Activated naive CD8-positive, alpha-beta T cell treated with anti-CD3 and anti-CD28 coated beads, Interleukin-2, amount 50 U/mL, for 24 hours (primary cell): Measurements from ENCODE around the gene CD8B.
"Not testable (repeated sequence)": the region's sequence is repeated elsewhere in the genome, so short reads cannot be mapped to it uniquely, and the experiment has no call there.

Experiments
- ATAC-seq: fragments of 150-1000 bp; cut with Tn5 transposase; one replicate; pipeline ENCODE4 v1.10.0; 2021
- DNase-seq: peaks from one replicate; pipeline ENCODE4 v3.0.0; 2021
- H3K27ac Mint-ChIP-seq: one replicate; pipeline ENCODE4 v1.8.0; 2021; ENCODE audit warnings: mild to moderate bottlenecking, mixed read lengths
- H3K27me3 Mint-ChIP-seq: one replicate; pipeline ENCODE4 v1.8.0; 2021; ENCODE audit warnings: mixed read lengths
- H3K36me3 Mint-ChIP-seq: one replicate; pipeline ENCODE4 v1.8.0; 2021; ENCODE audit warnings: low read depth, mixed read lengths
- H3K4me1 Mint-ChIP-seq: one replicate; pipeline ENCODE4 v1.8.0; 2021; ENCODE audit warnings: mixed read lengths
- H3K4me3 Mint-ChIP-seq: one replicate; pipeline ENCODE4 v1.8.0; 2021; ENCODE audit warnings: mild to moderate bottlenecking, moderate library complexity, mixed read lengths
- H3K9me3 Mint-ChIP-seq: one replicate; pipeline ENCODE4 v1.8.0; 2021; ENCODE audit warnings: mixed read lengths

Gene CD8B

GRCh38 chr2:86861628-86862379, at the start of gene CD8B:
Gene CD8B (minus strand): TSS chr2:86861886. CDS start chr2:86861865, 21 bp downstream.
- DNase-seq, H3K36me3 Mint-ChIP-seq, H3K9me3 Mint-ChIP-seq, H3K27me3 Mint-ChIP-seq: not testable (repeated sequence)
- peak; percentile 9 for ATAC-seq
- peaks cover 29% of the 10 kb centered on the region for H3K4me1 Mint-ChIP-seq
- peak within 1 kb of the TSS; percentile 96 for H3K27ac Mint-ChIP-seq
- H3K4me3 Mint-ChIP-seq, result peak within 1 kb of the TSS; percentile 91

- not testable (repeated sequence) for H3K4me3 Mint-ChIP-seq, H3K27ac Mint-ChIP-seq, H3K36me3 Mint-ChIP-seq, H3K9me3 Mint-ChIP-seq, DNase-seq, H3K27me3 Mint-ChIP-seq, H3K4me1 Mint-ChIP-seq, ATAC-seq
Observed at GRCh38 chr2:86905868-86906267, 44.2 kb upstream of the CD8B start.

- H3K4me1 Mint-ChIP-seq, H3K4me3 Mint-ChIP-seq, H3K9me3 Mint-ChIP-seq, DNase-seq, H3K27me3 Mint-ChIP-seq, H3K36me3 Mint-ChIP-seq, ATAC-seq, H3K27ac Mint-ChIP-seq: not testable (repeated sequence)
Observed at GRCh38 chr2:86900687-86901086, 39.0 kb upstream of the CD8B start.

GRCh38 chr2:86886026-86886425, 24.3 kb upstream of the CD8B start:
- ATAC-seq, H3K27me3 Mint-ChIP-seq, H3K4me3 Mint-ChIP-seq, H3K36me3 Mint-ChIP-seq, H3K9me3 Mint-ChIP-seq, H3K4me1 Mint-ChIP-seq, DNase-seq, H3K27ac Mint-ChIP-seq: not testable (repeated sequence)

- H3K27ac Mint-ChIP-seq, DNase-seq, ATAC-seq, H3K9me3 Mint-ChIP-seq, H3K4me3 Mint-ChIP-seq, H3K36me3 Mint-ChIP-seq, H3K4me1 Mint-ChIP-seq, H3K27me3 Mint-ChIP-seq: not testable (repeated sequence)
Observed at GRCh38 chr2:86882865-86883264, 21.2 kb upstream of the CD8B start.

- H3K4me1 Mint-ChIP-seq, H3K36me3 Mint-ChIP-seq, H3K4me3 Mint-ChIP-seq, H3K9me3 Mint-ChIP-seq, ATAC-seq, DNase-seq, H3K27ac Mint-ChIP-seq, H3K27me3 Mint-ChIP-seq: not testable (repeated sequence)
Observed at GRCh38 chr2:86882118-86882665, 20.5 kb upstream of the CD8B start.

GRCh38 chr2:86878986-86879385, 17.3 kb upstream of the CD8B start:
- H3K9me3 Mint-ChIP-seq, H3K27ac Mint-ChIP-seq, DNase-seq, H3K4me3 Mint-ChIP-seq, H3K36me3 Mint-ChIP-seq, ATAC-seq, H3K27me3 Mint-ChIP-seq: not testable (repeated sequence)
- H3K4me1 Mint-ChIP-seq, result peaks cover 17% of the 10 kb centered on the region

- H3K27ac Mint-ChIP-seq, DNase-seq, H3K9me3 Mint-ChIP-seq, H3K27me3 Mint-ChIP-seq, H3K36me3 Mint-ChIP-seq, H3K4me3 Mint-ChIP-seq: not testable (repeated sequence)
- ATAC-seq, result peak; percentile 89
- H3K4me1 Mint-ChIP-seq, result peaks cover 16% of the 10 kb centered on the region
Observed at GRCh38 chr2:86870941-86871340, 9.3 kb upstream of the CD8B start.

- not testable (repeated sequence) for H3K27ac Mint-ChIP-seq, DNase-seq, ATAC-seq, H3K9me3 Mint-ChIP-seq, H3K4me1 Mint-ChIP-seq, H3K27me3 Mint-ChIP-seq, H3K36me3 Mint-ChIP-seq, H3K4me3 Mint-ChIP-seq
Observed at GRCh38 chr2:86868895-86869468, 7.3 kb upstream of the CD8B start.

GRCh38 chr2:86862380-86862703, 656 bp upstream of the CD8B start:
- not testable (repeated sequence) for ATAC-seq
- Mint-ChIP-seq H3K4me3 (peak overlapping the region; percentile 91), H3K27ac (peak overlapping the region; percentile 56)

GRCh38 chr2:86861175-86861574, 511 bp downstream of the CD8B start:
- ATAC-seq, result peak; percentile 13
- Mint-ChIP-seq H3K4me3 (peak overlapping the region; percentile 91), H3K27ac (peak overlapping the region; percentile 96), H3K4me1 (peaks cover 30% of the 10 kb centered on the region)
- H3K27me3 Mint-ChIP-seq, H3K36me3 Mint-ChIP-seq, DNase-seq, H3K9me3 Mint-ChIP-seq: not testable (repeated sequence)

More at GRCh38 chr2:86862380-86862703, 656 bp upstream of the CD8B start:
- H3K4me1 Mint-ChIP-seq, result peaks cover 26% of the 10 kb centered on the region
- not testable (repeated sequence) for H3K36me3 Mint-ChIP-seq, H3K9me3 Mint-ChIP-seq, DNase-seq, H3K27me3 Mint-ChIP-seq

GRCh38 chr2:86860573-86860972, 1.1 kb downstream of the CD8B start:
- peak overlapping the region; percentile 96 for H3K27ac Mint-ChIP-seq
- not testable (repeated sequence) for ATAC-seq

GRCh38 chr2:86857688-86858087, 4.0 kb downstream of the CD8B start:
- peak overlapping the region; percentile 80 for H3K27ac Mint-ChIP-seq

More at GRCh38 chr2:86860573-86860972, 1.1 kb downstream of the CD8B start:
- not testable (repeated sequence) for H3K27me3 Mint-ChIP-seq, H3K9me3 Mint-ChIP-seq
- peaks cover 35% of the 10 kb centered on the region for H3K4me1 Mint-ChIP-seq
- H3K36me3 Mint-ChIP-seq, result peaks cover 10% of the 10 kb centered on the region
- peak overlapping the region; percentile 91 for H3K4me3 Mint-ChIP-seq
- DNase-seq, result peak; percentile 46

GRCh38 chr2:86856498-86856897, 5.2 kb downstream of the CD8B start:
- H3K27me3 Mint-ChIP-seq, H3K4me3 Mint-ChIP-seq, H3K9me3 Mint-ChIP-seq, ATAC-seq, DNase-seq: not testable (repeated sequence)
- Mint-ChIP-seq H3K36me3 (peaks cover 23% of the 10 kb centered on the region), H3K27ac (peak overlapping the region; percentile 80), H3K4me1 (peaks cover 49% of the 10 kb centered on the region)

More at GRCh38 chr2:86857688-86858087, 4.0 kb downstream of the CD8B start:
- not testable (repeated sequence) for DNase-seq, H3K27me3 Mint-ChIP-seq, H3K9me3 Mint-ChIP-seq, ATAC-seq
- peak overlapping the region; percentile 69 for H3K4me3 Mint-ChIP-seq
- H3K4me1 Mint-ChIP-seq, result peaks cover 43% of the 10 kb centered on the region
- H3K36me3 Mint-ChIP-seq, result peaks cover 16% of the 10 kb centered on the region

GRCh38 chr2:86855981-86856380, 5.7 kb downstream of the CD8B start:
- Mint-ChIP-seq H3K27ac (peak overlapping the region; percentile 80), H3K4me1 (peaks cover 54% of the 10 kb centered on the region), H3K4me3 (peak overlapping the region; percentile 56), H3K36me3 (peaks cover 25% of the 10 kb centered on the region)
- H3K9me3 Mint-ChIP-seq, H3K27me3 Mint-ChIP-seq, DNase-seq, ATAC-seq: not testable (repeated sequence)
